AG08395 (cell line): Measurements from ENCODE around the gene UBL7.
A peak's percentile ranks its signal among the peaks of the same experiment; 100 is the strongest.
"Not testable (repeated sequence)": the region's sequence is repeated elsewhere in the genome, so short reads cannot be mapped to it uniquely, and the experiment has no call there.

Source experiments
- DNase-seq: peaks from one replicate; pipeline ENCODE4 v3.0.0; 2012; ENCODE audit warnings: mixed read lengths, low spot score

UBL7 gene

GRCh38 chr15:74463634-74464033 lies 2.7 kb upstream of the UBL7 start:
- DNase-seq: no peak

DNA sequence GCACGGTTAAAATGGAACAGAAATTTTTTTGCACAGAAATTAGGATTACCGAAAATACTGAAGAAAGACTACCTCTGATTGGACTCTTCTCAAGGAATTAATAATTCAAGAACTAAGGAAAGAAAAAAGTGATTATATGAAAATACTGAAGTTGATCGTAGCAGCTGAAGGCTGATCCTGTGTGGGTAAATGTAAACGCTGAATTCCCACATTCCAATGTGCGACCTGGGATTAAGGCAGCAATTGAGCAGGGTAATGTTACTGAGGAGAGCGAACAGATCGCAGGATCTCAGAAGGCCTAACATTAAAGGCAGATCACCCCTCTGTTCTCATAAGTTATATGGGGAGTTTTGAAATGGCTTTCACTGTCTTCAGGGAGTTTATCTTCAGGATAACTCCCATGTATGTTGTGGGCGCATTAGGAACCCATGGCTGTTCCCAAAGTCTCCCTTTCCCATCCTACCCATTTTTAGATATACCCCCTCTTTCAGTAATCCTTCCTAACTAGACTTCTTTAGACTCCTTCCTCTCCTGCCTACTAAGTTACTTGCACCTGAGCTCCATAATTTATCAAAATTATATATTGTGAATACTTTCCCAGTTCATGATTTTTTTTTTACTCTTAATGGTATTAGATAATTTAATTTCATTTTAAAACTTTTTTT lies 1.0 kb upstream of the UBL7 start:
- no peak for DNase-seq

- DNase-seq: no peak
These were observed 662 bp downstream of the UBL7 start for GRCh38 chr15:74460298-74460697.

DNA sequence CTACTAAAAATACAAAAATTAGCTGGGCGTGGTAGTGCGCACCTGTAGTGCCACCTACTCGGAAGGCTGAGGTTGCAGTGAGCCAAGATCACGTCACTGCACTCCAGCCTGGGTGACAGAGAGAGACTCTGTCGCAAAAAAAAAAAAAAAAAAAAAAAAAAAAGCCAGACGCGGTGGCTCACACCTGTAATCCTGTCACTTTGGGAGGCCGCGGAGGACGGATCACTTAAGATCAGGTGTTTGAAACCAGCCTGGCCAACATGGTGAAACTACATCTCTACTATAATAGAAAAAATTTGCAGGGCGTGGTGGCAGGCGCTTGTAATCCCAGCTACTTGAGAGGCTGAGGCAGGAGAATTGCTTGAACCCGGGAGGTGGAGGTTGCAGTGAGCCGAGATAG lies 1.2 kb downstream of the UBL7 start:
- not testable (repeated sequence) for DNase-seq

DNA sequence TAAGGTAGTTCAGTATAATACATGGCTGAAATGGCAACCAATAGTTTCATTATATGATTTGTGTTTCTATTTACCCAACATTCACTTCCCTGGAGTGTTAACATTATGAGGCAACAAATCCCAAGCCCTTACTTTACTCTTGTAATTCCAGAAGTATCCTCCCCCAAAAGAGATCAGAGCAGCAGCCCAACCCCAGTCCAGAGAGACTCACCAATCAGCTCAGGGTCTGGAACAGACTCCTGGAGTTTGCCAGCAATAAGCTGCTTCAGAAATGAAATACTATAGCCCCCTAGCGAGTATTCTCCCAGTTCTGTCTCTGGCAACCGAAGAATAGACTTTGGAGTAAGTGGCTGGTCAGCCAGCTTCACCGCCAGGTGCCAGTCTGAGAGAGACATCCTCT lies 2.5 kb downstream of the UBL7 start:
- no peak for DNase-seq

DNA sequence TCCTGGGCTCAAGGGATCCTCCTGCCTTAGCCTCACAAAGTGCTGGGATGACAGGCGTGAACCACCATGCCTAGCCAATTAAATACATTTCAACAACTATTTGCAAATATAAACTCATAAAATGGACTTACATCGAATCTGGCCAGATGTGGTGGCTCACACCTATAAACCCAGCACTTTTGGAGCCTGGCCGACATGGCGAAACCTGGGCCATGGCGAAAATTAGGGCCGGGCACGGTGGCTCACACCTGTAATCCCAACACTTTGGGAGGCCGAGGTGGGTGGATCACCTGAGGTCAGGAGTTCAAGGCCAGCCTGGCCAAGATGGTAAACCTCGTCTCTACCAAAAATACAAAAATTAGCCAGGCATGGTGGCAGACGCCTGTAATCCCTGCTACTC lies 3.9 kb downstream of the UBL7 start:
- DNase-seq: not testable (repeated sequence)

GRCh38 chr15:74454764-74455500 lies 6.0 kb downstream of the UBL7 start:
- DNase-seq: no peak

- no peak for DNase-seq
These were observed 6.8 kb downstream of the UBL7 start for GRCh38 chr15:74453925-74454763.

DNA sequence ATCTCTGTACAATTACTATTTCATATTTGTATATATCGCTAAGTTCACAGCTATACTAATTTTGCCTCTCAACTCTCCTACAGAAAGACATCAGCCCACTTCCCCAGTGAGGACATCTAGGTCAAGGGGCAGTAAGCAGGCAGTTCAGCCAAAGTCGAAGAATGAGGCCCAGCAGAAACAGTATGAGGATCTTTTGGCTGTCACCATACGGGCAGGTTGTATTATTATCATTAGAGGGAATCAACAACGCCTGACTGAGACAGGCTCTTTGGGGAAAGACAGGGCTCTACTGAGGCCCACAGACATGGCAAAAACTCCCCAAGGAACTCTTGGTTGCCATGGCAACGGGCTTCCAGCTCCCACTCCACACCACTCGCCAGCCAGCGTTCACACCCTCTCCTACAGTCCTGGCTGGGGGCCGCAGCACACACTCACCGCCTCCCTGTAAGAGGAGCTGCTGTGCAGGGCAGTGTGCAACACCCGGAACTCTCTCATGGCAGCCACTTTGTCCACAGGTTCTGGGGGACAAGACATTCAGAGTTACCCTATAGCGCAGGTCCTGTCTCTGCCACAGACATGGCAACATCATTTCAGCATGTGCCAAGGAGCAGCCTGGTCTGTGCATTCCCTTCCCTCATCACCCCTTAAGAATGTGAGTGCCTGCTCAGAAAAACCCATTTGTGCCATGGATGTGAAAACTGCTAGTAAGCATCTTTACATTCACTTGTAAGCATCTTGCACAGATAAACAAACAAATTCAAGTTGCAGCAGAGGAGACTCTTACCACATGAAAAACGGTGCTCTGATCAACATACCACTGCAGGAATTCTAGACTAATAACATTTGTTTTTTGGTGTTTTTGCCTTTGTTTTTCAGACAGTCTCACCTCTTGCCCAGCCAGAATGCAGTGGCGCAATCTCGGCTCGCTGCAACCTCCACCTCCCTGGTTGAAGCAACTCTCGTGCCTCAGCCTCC lies 8.8 kb downstream of the UBL7 start:
- no peak for DNase-seq

DNA sequence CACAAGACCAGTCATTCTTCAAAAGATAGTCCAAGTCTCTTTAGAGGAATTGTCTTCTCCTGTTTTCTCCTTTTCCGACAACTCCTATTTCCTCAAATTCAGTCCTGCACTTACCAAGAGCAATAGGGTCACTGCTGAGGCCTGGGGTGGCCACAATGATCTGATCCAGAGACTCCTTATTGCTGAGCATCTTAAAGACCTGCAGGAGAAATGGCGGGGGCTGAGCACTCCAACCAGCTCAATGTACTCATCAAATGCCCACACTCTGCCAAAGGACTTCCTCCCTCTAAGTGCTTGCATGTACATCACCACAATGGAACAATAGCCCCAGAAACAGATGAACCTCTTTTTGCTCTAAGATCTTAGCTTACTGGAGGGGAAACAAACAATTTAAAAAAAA lies 9.6 kb downstream of the UBL7 start:
- DNase-seq: no peak

GRCh38 chr15:74449643-74450205 lies 11.2 kb downstream of the UBL7 start:
- DNase-seq: no peak

DNA sequence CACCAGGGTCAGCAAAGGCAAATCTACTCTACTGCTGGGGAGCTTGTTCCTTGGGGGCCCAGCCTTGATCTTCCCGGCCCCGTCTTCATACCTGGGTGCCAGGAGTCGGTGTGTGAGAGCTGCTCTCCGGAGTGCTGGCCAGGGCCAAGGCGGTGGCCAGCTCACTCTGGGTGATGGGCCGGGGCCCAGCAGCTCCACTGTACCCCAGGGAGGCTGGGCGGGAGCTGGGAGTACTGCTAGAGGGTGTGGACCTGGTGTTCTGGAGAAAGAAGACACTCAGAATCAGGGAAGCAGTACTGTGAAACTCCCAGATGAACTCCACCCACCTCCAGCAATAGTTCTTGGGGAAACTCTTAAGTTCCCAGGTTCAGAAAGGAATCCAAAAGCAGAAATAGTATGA lies 11.9 kb downstream of the UBL7 start:
- no peak for DNase-seq

DNA sequence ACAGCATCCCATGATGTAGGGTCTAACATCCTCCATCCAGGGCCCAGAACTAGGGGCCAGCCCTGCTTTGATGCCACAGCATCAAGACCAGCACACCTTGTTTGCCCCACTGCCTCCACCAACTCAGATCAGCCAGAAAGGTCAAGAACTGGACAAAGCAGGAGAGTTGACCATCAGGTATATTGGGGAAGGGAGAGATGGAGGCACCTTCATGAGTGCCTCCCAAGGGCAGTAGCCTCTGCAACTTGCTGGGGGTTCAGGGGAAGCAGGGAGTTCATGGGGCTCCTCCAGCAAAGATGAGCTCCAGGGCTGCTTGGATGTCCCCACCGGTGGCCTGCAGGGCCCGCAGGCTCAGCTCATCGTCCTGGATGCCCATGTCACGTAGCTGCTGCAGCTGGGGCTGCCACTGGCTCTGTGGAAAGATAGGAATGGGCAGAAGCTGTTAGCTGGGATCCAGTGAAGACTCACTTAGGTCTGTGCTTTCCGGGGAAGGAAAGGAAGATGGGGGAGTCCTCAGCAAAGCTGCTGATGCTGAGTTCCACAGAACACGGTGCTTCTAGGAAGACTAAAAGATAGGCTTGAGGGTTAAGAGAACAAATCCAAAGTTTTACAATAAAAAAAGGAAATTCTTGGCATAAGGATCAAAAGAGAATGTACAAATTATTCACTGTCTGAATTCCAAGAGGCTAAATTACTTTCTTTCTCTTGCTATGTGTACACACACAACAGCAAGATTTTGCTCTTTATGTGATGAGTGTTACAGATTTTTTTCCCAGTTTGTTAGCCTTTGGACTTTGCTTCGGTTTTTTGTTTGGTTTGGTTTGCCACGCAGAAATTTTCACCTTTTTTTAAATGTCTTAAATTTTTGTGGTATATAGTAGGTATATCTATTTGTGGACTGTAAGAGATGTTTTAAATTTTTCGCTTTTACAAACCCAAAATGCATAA lies 14.9 kb downstream of the UBL7 start:
- DNase-seq: no peak

GRCh38 chr15:74444106-74445062 lies 16.6 kb downstream of the UBL7 start:
- DNase-seq: no peak

- DNase-seq: peak; percentile 35
These were observed 17.7 kb downstream of the UBL7 start for GRCh38 chr15:74443100-74443909.

DNA sequence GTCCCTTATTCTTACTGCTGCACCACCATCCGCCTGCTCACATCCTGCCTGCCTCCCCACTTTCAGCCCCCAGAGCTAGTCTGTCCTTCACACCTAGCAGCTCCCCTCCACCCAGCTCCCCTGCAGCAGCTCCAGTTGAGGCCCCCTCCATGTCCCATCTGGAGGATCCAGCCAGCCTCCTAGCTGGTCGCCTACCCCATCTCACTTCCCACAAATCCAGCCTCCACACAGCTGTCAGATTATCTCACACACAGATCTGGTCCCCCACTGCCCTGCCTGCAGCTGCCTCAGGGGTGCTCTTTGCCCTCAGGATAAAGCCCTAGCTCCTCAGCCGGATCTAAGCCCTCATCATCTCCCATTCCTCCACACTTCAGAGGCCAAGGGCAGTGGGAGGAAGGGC lies 18.4 kb downstream of the UBL7 start:
- DNase-seq: no peak

DNA sequence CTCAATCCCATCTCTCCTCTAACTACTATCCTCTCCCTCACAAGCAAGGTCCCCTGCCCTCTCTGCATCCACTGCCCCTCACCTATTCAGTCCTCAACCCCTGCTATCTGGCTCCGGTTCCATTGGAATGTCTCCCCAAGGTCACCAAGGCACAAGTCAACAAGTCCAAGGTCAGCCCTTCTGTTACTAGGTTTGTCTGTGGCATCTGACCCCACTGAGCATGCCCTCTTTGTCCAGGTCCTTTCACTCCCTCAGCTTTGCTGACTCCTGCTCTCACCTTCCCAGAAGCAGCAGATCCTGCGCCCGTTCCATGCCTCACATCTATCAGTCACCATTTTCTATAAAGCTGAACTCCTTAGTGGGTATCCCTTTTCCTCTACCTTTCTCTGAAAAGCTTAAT lies 18.9 kb downstream of the UBL7 start:
- no peak for DNase-seq

- DNase-seq: no peak
These were observed 19.6 kb downstream of the UBL7 start for GRCh38 chr15:74441248-74441941.
